ENCODE results near the gene CALB2. TPM values are rescaled to one million over a fixed set of nuclear protein-coding genes. Genes with fewer than 3 reads are reported as not detected.

CALB2 gene
- total and polyA plus RNA-seq, 2 of the 13 experiments (the other 11 are each of a cell fraction or from before 2014, with no cell fraction given): 0.37 to 0.40 TPM

DNA sequence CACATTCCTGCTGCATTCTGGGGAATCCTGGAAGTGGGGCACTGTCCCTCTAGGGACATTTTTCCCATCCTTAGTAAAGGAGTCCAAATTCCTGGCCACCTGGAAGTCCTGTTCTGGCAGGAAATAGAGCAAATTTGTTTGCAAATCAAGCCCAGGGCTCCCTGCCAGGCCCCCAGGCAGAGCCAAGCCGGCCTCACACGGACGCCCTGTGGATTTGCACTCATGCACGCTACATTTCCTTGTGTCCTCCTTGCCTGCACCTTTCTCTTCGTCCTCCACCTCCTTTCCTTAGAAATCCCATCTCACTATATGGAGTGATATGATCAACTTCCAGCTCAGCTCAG lies 7.0 kb upstream of the CALB2 start:
- Histone ChIP-seq H3K4me2 (ENCODE audit: low read depth, low read length) (no peak overlapping the region), H3K79me2 (ENCODE audit: insufficient read depth, low read length) (no peaks in the 10 kb centered on the region), H4K20me1 (ENCODE audit: insufficient read depth, low read length) (no peaks in the 10 kb centered on the region), H3K9me3 (ENCODE audit: low read length) (no peaks in the 10 kb centered on the region), H2AFZ (ENCODE audit: low read length) (no peak overlapping the region), H3K27ac (ENCODE audit: extremely low read length, insufficient read depth, low read length) (no peak overlapping the region), H3K9ac (ENCODE audit: insufficient read depth, low read depth, low read length) (no peak overlapping the region), H3K4me3 (replicated peaks in 1 of 3; ENCODE audit: insufficient read depth in 1 of 3, low read depth in 2 of 3, low read length in 3 of 3) (no peak overlapping the region), H3K27me3 (ENCODE audit: control insufficient read depth in 1 of 2, insufficient read depth in 2 of 2, low read length in 2 of 2) (peaks cover 2 to 65% of the 10 kb centered on the region in 2 experiments), H3K36me3 (replicated peaks in 1 of 2; ENCODE audit: control insufficient read depth in 1 of 2, insufficient read depth in 2 of 2, low read length in 2 of 2) (no peaks in the 10 kb centered on the region), H3K4me1 (ENCODE audit: insufficient read depth, low read length) (no peaks in the 10 kb centered on the region)
- POLR2A ChIA-PET: no interaction called here
- WGBS (ENCODE audit: low lambda C conversion rate): 6% methylated on average over 4 of the region's 5 CpGs
- no peak for ATAC-seq
- in situ Hi-C loops (cut with HindIII; ENCODE audit: extremely low pct_ligation_motif_present, low pct_unique_long_range_greater_than_20kb) (no loop called here), intact Hi-C loops (cut with micrococcal nuclease; ENCODE audit: unreplicated experiment) (no loop called here)
- TF ChIP-seq, protein P1, sequence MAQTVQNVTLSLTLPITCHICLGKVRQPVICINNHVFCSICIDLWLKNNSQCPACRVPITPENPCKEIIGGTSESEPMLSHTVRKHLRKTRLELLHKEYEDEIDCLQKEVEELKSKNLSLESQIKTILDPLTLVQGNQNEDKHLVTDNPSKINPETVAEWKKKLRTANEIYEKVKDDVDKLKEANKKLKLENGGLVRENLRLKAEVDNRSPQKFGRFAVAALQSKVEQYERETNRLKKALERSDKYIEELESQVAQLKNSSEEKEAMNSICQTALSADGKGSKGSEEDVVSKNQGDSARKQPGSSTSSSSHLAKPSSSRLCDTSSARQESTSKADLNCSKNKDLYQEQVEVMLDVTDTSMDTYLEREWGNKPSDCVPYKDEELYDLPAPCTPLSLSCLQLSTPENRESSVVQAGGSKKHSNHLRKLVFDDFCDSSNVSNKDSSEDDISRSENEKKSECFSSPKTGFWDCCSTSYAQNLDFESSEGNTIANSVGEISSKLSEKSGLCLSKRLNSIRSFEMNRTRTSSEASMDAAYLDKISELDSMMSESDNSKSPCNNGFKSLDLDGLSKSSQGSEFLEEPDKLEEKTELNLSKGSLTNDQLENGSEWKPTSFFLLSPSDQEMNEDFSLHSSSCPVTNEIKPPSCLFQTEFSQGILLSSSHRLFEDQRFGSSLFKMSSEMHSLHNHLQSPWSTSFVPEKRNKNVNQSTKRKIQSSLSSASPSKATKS (CRISPR knock-in tag; IDR thresholded peaks at IDR 0.05): no peak
- no peak for TF ChIP-seq MXI1 (IDR thresholded peaks at IDR 0.05; ENCODE audit: borderline replicate concordance, low read depth, low read length)
- TF ChIP-seq SNAI1 (CRISPR knock-in tag; IDR thresholded peaks at IDR 0.05; ENCODE audit: borderline replicate concordance): no peak
- TF ChIP-seq ZNF839 (CRISPR knock-in tag; IDR thresholded peaks at IDR 0.05; ENCODE audit: borderline replicate concordance): no peak
- TF ChIP-seq, protein P2, sequence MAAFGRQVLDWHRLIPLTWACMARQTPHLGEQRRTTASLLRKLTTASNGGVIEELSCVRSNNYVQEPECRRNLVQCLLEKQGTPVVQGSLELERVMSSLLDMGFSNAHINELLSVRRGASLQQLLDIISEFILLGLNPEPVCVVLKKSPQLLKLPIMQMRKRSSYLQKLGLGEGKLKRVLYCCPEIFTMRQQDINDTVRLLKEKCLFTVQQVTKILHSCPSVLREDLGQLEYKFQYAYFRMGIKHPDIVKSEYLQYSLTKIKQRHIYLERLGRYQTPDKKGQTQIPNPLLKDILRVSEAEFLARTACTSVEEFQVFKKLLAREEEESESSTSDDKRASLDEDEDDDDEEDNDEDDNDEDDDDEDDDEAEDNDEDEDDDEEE (CRISPR knock-in tag; IDR thresholded peaks at IDR 0.05): no peak
- no peak for TF ChIP-seq GABPA (IDR thresholded peaks at IDR 0.05; ENCODE audit: low read depth, low read length)
- no peak for TF ChIP-seq GABPA (CRISPR knock-in tag; IDR thresholded peaks at IDR 0.05; ENCODE audit: low read depth)
- TF ChIP-seq, protein P3, sequence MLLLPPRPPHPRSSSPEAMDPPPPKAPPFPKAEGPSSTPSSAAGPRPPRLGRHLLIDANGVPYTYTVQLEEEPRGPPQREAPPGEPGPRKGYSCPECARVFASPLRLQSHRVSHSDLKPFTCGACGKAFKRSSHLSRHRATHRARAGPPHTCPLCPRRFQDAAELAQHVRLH (CRISPR knock-in tag; IDR thresholded peaks at IDR 0.05; ENCODE audit: borderline replicate concordance, low read depth): no peak
- TF ChIP-seq ZNF781 (CRISPR knock-in tag; IDR thresholded peaks at IDR 0.05; ENCODE audit: borderline replicate concordance, not compliant biosample characterization): no peak
- TF ChIP-seq, protein P4, sequence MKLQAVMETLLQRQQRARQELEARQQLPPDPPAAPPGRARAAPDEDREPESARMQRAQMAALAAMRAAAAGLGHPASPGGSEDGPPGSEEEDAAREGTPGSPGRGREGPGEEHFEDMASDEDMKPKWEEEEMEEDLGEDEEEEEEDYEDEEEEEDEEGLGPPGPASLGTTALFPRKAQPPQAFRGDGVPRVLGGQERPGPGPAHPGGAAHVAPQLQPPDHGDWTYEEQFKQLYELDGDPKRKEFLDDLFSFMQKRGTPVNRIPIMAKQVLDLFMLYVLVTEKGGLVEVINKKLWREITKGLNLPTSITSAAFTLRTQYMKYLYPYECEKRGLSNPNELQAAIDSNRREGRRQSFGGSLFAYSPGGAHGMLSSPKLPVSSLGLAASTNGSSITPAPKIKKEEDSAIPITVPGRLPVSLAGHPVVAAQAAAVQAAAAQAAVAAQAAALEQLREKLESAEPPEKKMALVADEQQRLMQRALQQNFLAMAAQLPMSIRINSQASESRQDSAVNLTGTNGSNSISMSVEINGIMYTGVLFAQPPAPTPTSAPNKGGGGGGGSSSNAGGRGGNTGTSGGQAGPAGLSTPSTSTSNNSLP (IDR thresholded peaks at IDR 0.05; ENCODE audit: low read depth, low read length): no peak
- no peak for DNase-seq (ENCODE audit: low spot score)
- FAIRE-seq: no peak
- CTCF ChIA-PET (ENCODE audit: low intra/inter-chr PET ratio, low total read pairs): no interaction called here
- BruUV-seq (replicated peaks): no TSS peak
